HG03354 (cell line): Measurements from ENCODE around the gene CCDC50.

Experiments used
- ATAC-seq: cut with Tn5 transposase; IDR thresholded peaks from one replicate; pipeline ENCODE4 v1.9.1; 2021; ENCODE audit warnings: mild to moderate bottlenecking; ENCODE audit not compliant: unreplicated experiment, poor library complexity, severe bottlenecking

The CCDC50 gene

GRCh38 chr3:191409791-191410359, 80.7 kb downstream of the CCDC50 start:
- ATAC-seq: no peak

- no peak for ATAC-seq
Observed at GRCh38 chr3:191412759-191413158, 83.6 kb downstream of the CCDC50 start.

DNA sequence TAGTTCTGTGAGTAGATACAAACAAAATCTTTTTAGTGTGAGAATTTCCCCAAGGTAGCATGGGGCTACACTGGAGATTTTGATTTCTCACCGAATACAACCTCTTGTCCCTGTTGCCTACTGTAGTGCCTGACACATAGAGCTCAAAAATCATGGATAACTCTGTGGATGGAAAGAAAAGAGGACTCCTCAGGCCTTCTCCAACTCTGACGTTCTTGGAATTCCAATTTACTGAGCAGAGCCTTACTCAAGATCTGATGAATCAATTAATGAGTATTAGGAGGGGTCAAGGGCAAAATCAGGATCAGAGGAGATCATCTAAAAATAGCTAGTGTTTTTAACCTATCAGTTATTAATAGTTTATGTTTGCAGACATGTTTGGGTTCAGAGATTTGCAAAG, 85.1 kb downstream of the CCDC50 start:
- no peak for ATAC-seq

- no peak for ATAC-seq
Observed at GRCh38 chr3:191414732-191415131, 85.5 kb downstream of the CCDC50 start.

DNA sequence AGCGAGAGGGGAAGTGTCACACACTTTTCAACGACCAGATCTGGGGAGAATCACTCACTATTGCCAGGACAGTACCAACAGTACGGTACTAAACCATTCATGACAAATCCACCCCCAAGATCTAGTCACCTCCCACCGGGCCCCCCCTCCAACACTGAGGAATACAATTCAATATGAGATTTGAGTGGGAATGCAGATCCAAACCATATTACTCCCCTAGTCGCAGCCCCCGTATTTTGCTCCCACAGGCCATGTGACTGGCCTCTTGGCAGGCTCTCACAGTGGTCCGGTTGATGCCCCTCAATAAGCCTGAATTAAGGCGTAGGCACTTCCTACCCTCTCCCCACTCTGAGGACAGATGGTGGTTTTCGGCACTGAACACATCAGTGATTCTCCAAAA, 86.4 kb downstream of the CCDC50 start:
- no peak for ATAC-seq

DNA sequence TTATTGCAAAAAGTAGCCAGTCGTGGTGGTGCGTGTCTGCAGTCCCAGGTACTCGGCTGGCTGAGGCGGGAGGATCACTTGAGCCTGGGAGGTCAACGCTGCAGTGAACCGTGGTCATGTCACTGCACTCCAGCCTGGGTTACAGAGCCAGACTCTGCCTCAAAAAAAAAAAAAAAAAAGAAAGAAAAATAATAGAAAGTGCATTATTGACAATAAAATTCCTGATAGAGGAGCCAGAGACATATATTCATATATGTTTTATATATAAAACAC, 88.2 kb downstream of the CCDC50 start:
- no peak for ATAC-seq

DNA sequence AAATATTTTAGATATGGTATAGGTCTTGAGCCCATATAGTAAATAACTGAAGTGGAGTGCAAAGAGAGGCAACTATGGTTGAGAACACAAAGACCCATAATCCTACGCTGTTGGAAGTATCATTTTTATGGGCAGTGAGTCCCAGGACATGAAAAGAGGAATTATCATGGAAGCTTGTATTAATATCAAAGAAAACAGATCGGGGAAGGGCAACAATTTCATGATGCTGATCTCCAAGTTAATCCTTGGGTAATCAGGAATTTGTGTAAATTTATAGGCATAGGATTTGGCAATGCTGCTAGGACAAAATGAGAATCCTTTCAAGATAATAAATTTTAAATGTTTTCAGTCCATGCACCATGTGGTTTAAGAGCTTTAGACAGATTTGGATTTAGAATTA, 91.6 kb downstream of the CCDC50 start:
- ATAC-seq: no peak

GRCh38 chr3:191424881-191425280, 95.7 kb downstream of the CCDC50 start:
- no peak for ATAC-seq

DNA sequence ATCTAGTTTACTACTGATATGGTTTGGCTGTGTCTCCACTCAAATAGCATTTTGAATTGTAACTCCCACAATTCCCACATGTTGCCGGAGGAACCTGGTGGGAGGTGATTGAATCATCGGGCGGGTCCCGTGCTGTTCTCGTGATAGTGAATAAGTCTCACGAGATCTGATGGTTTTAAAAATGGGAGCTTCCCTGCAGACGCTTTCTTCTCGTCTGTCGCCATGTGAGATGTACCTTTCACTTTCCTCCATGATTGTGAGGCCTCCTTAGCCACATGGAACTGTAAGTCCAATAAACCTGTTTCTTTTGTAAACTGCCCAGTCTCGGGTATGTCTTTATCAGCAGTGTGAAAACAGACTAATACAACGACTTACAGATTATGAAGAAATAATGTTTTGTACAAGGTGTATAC, 96.1 kb downstream of the CCDC50 start:
- ATAC-seq: no peak

DNA sequence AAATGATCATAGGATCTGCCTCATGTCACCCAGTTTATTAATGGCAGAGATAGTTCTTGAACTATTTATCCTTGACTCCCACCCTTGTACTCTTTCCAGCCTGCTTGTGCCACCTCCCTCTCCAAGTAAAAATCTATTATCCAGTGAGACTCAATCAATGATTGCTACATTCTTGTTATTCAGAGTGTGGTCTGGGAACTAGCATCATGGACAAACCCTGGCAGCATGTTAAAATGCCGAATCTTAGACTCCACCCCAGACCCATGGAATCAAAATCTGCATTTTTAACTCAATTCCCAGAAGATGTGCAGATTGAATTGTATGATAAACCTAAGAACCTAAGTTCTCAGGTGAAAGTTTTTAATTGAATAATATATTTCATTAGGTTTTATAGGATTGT, 97.1 kb downstream of the CCDC50 start:
- ATAC-seq: no peak

GRCh38 chr3:191428177-191428576, 99.0 kb downstream of the CCDC50 start:
- ATAC-seq: no peak

DNA sequence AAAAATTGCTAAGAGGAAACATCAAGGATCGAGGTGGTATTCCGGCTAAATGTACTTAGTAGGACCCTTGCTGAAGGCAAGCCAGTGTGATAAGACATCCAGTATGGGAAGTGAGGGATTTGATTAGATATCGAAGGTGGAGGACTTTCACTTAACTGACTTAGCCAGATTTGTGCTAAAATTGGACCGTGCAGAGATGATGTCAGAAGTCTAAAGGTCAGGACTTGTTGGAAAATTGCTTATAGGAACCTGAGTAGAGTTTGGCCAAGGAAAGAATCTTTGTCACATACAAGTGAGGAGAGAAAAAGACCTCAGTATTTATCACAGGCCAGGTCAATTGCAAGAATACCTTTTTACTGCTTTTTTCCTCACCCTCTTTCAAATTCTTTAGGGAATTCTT, 100.9 kb downstream of the CCDC50 start:
- no peak for ATAC-seq

- no peak for ATAC-seq
Observed at GRCh38 chr3:191431160-191431822, 102.1 kb downstream of the CCDC50 start.

DNA sequence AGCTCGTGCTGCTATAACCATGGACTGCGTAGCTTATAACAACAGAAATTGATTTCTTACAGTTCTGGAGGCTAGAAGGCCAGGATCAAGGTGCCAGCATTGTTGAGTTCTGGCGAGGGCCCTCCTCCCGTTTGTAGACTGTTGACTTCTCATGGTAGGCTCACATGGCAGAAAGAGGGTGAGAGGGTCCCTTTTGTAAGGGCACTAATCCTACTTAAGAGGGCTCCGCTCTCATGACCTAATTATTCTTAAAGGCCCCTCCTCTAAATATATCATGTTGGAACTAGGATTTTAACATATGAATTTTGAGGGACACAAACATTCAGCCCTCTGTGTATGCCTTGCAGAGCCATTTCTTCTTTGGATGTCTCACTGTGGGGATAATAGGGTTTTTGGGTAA, 103.0 kb downstream of the CCDC50 start:
- ATAC-seq: no peak

DNA sequence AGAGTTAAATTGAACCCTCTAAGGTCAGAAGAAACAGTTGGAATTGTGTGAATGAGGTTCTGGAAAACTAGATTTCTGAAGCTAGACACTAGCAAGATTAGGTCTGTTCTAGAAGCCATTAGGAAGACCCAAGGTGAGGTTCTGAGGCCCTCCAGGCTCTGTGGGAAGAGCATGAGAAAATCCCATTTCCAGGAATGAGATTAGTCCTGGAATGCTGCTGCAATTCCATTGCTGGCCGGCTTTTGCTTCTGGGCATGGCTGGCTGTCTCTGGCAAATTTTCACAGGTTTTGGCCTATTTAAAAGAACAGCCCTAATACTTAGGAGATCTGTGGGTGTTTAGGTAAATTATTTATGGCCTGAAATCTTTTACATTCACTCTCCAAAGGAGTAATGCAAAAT, 104.8 kb downstream of the CCDC50 start:
- ATAC-seq: no peak

GRCh38 chr3:191435981-191436380, 106.8 kb downstream of the CCDC50 start:
- ATAC-seq: no peak

DNA sequence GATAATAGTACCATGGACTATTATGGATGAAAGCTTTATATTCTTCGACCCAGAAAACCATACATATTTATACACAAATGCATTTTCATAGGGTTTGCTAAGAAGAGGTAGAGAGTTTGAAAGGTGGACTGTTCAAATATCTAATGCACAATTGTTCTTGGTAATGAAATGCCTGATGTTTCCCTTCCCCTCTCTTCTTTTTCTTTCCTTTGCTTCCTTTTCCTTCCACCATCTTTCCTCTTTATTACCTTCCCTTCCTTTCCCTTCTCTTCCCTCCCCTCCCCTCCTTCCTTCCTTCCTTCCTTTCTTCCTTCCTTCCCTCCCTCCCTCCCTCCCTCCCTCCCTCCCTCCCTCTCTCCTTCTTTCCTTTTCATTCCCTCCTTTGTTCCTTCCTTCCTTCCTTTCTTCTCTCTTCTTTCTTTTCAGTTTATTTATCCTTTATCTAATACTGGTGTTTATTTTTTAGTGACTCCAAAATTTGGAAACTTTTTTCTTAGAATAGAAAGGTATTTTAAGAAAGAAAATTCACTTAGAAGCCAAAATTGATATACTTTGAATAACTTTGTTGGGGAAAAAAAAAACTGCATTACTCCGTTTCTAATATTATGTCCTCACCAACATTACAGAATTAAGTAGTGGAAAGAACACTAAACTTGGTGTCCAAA, 109.1 kb downstream of the CCDC50 start:
- ATAC-seq: no peak

DNA sequence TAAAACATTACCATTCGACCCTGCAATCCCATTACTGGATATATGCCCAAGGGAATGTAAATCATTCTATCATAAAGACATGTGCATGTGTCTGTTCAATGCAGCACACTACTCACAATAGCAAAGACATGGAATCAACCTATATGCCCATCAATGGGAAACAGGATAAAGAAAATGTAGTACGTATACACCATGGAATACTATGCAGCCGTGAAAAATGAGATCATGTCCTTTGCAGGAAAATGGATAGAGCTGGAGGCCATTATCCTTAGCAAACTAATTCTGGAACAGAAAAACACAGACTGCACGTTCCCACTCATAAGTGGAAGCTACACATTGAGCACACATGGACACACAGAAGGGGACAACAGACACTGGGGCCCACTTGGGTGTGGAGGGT, 111.3 kb downstream of the CCDC50 start:
- ATAC-seq: no peak

DNA sequence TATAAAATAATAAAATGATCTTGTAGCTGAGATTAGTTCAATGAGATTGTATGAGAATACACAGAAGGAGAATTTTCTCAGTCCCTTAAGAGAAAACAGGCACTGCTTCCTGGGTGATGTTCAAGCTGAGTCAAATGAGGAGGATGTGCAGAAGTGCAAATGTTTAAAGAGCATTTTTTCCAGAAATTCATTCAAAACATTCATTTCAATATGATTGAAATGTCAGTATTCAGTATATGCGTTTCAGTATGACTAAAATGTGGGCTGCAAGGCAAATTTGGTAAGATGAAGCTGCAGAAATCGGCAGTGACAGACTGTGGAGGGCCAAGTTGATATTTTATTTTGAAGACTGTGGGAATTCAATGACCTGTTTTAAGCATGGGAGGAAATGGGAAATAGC, 112.5 kb downstream of the CCDC50 start:
- ATAC-seq: no peak

GRCh38 chr3:191444569-191444968, 115.4 kb downstream of the CCDC50 start:
- no peak for ATAC-seq
